ENCODE data around the gene RBPMS2. TPM values are rescaled to one million over a fixed set of nuclear protein-coding genes. Genes with fewer than 3 reads are reported as not detected.

The RBPMS2 gene
- total and polyA plus RNA-seq, 2 of the 4 experiments (the other 2 are of a cell fraction): 2.8 TPM; not detected in 1

GRCh38 chr15:64746356-64746755 lies 29.0 kb downstream of the RBPMS2 start:
- no peak overlapping the region for H4K91ac ChIP-seq (ENCODE audit: insufficient read depth, low read depth, low read length)
- no peak overlapping the region for H2BK15ac ChIP-seq (ENCODE audit: low read depth, low read length)
- BruUV-seq (replicated peaks): no TSS peak
- intact Hi-C loops (cut with micrococcal nuclease) (no loop called here), in situ Hi-C loops (cut with MboI; ENCODE audit: low sequenced_read_pairs) (no loop called here), dilution Hi-C loops (cut with HindIII; ENCODE audit: low sequenced_read_pairs, unreplicated experiment) (no loop called here)
- H4K5ac ChIP-seq (ENCODE audit: low read depth, low read length): no peak overlapping the region
- H3K18ac ChIP-seq (ENCODE audit: low read depth, low read length): no peak overlapping the region
- no peak overlapping the region for H3K56ac ChIP-seq (ENCODE audit: extremely low read depth, insufficient read depth, low read length)
- no peak overlapping the region for H3K9ac ChIP-seq (ENCODE audit: low read depth, low read length)
- H3K4me3 ChIP-seq (ENCODE audit: insufficient read depth, low read depth, low read length): no peak overlapping the region
- H3K27me3 ChIP-seq (ENCODE audit: control insufficient read depth, insufficient read depth, low read length): 0 out of 2 replicates have a peak, but pooled peaks cover 2% of the 10 kb centered on the region
- H3K4ac ChIP-seq (ENCODE audit: low read depth, low read length): no peak overlapping the region
- no peak overlapping the region for H2AK9ac ChIP-seq (replicated peaks; ENCODE audit: low read depth, low read length, poor library complexity)
- no peaks in the 10 kb centered on the region for H3K9me3 ChIP-seq (ENCODE audit: control insufficient read depth, insufficient read depth, low read length)
- H4K8ac ChIP-seq (ENCODE audit: low read depth in 2 of 2, low read length in 2 of 2): no peak overlapping the region
- H3K36me3 ChIP-seq (ENCODE audit: control insufficient read depth, insufficient read depth, low read length): no peaks in the 10 kb centered on the region
- H2AFZ ChIP-seq (replicated peaks; ENCODE audit: low read length, poor library complexity): no peak overlapping the region
- H3K4me2 ChIP-seq (ENCODE audit: low read depth, low read length): no peak overlapping the region
- no peak overlapping the region for H2BK5ac ChIP-seq (ENCODE audit: low read depth, low read length, poor library complexity, severe bottlenecking)
- DNase-seq (no peak), ATAC-seq (ENCODE audit: low read depth) (no peak)
- H2BK120ac ChIP-seq (ENCODE audit: low read depth, low read length): no peak overlapping the region
- H3K23ac ChIP-seq (ENCODE audit: low read depth, low read length): no peak overlapping the region
- H2BK20ac ChIP-seq (ENCODE audit: low read depth, low read length): no peak overlapping the region
- WGBS, 2 experiments (ENCODE audit: extremely low coverage in 2 of 2, insufficient read length in 1 of 2): no CpG with 5 or more reads among the region's 5 CpGs
- no peak for TF ChIP-seq SMC3 (IDR thresholded peaks at IDR 0.05; ENCODE audit: low read depth, low read length)
- no peak for TF ChIP-seq FOS (IDR thresholded peaks at IDR 0.05; ENCODE audit: low read depth, low read length)
- TF ChIP-seq USF2 (IDR thresholded peaks at IDR 0.05; ENCODE audit: low read depth, low read length): no peak
- no peak for TF ChIP-seq MAZ (IDR thresholded peaks at IDR 0.05; ENCODE audit: borderline replicate concordance, low read depth, low read length)
- TF ChIP-seq CEBPB (IDR thresholded peaks at IDR 0.05; ENCODE audit: low read depth, low read length): no peak
- TF ChIP-seq RAD21 (IDR thresholded peaks at IDR 0.05; ENCODE audit: low read length): no peak
- TF ChIP-seq POLR2A (IDR thresholded peaks at IDR 0.05; ENCODE audit: low read depth, low read length): no peak
- TF ChIP-seq BHLHE40 (IDR thresholded peaks at IDR 0.05; ENCODE audit: low read depth, low read length): no peak
- TF ChIP-seq RCOR1 (IDR thresholded peaks at IDR 0.05; ENCODE audit: insufficient replicate concordance, low read length): no peak
- no peak for TF ChIP-seq NFE2L2 (IDR thresholded peaks at IDR 0.05; ENCODE audit: low read depth, low read length)
- TF ChIP-seq RFX5 (IDR thresholded peaks at IDR 0.05; ENCODE audit: low read depth, low read length): no peak
- TF ChIP-seq MXI1 (IDR thresholded peaks at IDR 0.05; ENCODE audit: borderline replicate concordance, low read depth, low read length): no peak
- TF ChIP-seq MAFK (IDR thresholded peaks at IDR 0.05; ENCODE audit: low read depth, low read length): no peak
- no peak for TF ChIP-seq CHD1 (IDR thresholded peaks at IDR 0.05; ENCODE audit: low read depth, low read length)
- TF ChIP-seq CTCF (conservative IDR thresholded peaks at IDR 0.05; ENCODE audit: low read depth, low read length): no peak
- no peak for TF ChIP-seq ELK1 (IDR thresholded peaks at IDR 0.05; ENCODE audit: borderline replicate concordance, low read depth, low read length)
- no peak overlapping the region for H3K14ac ChIP-seq (replicated peaks; ENCODE audit: low read depth, low read length)
- H3K27ac ChIP-seq (ENCODE audit: insufficient read depth, low read length): no peak overlapping the region
- no peak overlapping the region for H2AK5ac ChIP-seq (ENCODE audit: low read depth, low read length)
- H4K20me1 ChIP-seq (ENCODE audit: insufficient read depth, low read length): peaks cover 5% of the 10 kb centered on the region; the same call in 1 of the 2 replicates
- no peaks in the 10 kb centered on the region for H3K79me1 ChIP-seq (ENCODE audit: low read depth in 1 of 2, low read length in 2 of 2)
- H3K4me1 ChIP-seq (ENCODE audit: control insufficient read depth, insufficient read depth, low read length): peaks cover 11% of the 10 kb centered on the region
- CTCF ChIA-PET: no interaction called here
- POLR2A ChIA-PET (ENCODE audit: unreplicated experiment): interaction anchor here (0.5 kb wide), 1 partner anchor 22 kb away, joined by 27 read pairs; no protein-coding TSS in a partner anchor
- peaks cover 12% of the 10 kb centered on the region; the same call in 1 of the 2 replicates for H3K9me1 ChIP-seq (ENCODE audit: insufficient read depth, low read length)

Measured in IMR-90 (cell line).